ENCODE data around the gene MIAT.
"Not testable (repeated sequence)": the region's sequence is repeated elsewhere in the genome, so short reads cannot be mapped to it uniquely, and the experiment has no call there.

Gene MIAT

DNA sequence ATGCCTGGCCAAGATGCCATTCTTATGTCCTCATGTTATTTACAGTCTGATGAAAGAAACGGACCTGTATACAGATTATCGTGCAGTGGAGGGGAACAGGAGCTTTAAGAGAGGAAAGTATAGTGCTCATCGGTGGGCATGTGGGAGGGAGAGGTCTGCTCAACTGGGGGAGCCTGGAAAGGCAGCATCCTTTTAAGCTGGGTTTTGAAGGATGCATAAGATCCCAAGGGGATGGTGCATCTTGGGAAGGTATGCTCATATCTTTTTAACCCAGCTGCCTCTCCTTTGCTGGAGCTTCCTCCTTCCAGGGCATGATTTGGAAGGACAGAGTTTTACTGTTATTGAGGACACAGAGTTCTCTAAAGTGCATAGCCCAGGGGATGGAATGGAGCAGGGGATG lies 34.8 kb downstream of the MIAT start:
- Mint-ChIP-seq H3K27me3 (no peaks in the 10 kb centered on the region), H3K9me3 (no peaks in the 10 kb centered on the region), H3K27ac (ENCODE audit: low read depth) (no peak overlapping the region), H3K4me1 (peaks cover 75% of the 10 kb centered on the region), H3K4me3 (no peak overlapping the region), H3K36me3 (ENCODE audit: insufficient read depth) (peaks cover 18% of the 10 kb centered on the region)
- ATAC-seq (replicated peaks; ENCODE audit: extremely low read depth, poor library complexity, severe bottlenecking) (no peak), DNase-seq (ENCODE audit: low spot score in 2 of 2) (no peak)

DNA sequence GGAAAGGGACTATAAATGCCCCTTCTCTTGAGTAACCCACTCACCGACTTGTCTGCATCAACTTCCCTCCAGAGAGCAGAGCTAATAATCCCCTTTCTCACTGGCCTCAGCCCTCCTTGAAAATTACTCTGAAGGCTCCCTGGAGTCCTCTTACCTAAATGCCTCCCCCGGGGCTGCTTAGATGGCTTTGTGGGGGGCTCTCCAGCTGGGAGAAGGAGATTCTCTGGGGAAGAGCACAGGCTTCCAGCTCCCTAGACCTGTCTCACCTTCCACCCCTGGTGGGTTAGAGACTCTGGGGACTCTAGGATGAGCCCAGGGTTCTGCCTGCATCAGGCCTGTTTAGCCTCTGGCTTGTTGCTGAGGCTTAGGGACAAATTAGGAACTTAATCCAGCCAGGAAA lies 39.8 kb downstream of the MIAT start:
- no peak overlapping the region for H3K4me3 Mint-ChIP-seq
- peaks cover 5% of the 10 kb centered on the region for H3K9me3 Mint-ChIP-seq
- peaks cover 65% of the 10 kb centered on the region for H3K4me1 Mint-ChIP-seq
- ATAC-seq (replicated peaks; ENCODE audit: extremely low read depth, poor library complexity, severe bottlenecking), result no peak
- H3K27ac Mint-ChIP-seq (ENCODE audit: low read depth), result no peak overlapping the region
- H3K36me3 Mint-ChIP-seq (ENCODE audit: insufficient read depth), result peaks cover 26% of the 10 kb centered on the region
- no peak for DNase-seq (ENCODE audit: low spot score in 2 of 2)
- H3K27me3 Mint-ChIP-seq, result no peaks in the 10 kb centered on the region

DNA sequence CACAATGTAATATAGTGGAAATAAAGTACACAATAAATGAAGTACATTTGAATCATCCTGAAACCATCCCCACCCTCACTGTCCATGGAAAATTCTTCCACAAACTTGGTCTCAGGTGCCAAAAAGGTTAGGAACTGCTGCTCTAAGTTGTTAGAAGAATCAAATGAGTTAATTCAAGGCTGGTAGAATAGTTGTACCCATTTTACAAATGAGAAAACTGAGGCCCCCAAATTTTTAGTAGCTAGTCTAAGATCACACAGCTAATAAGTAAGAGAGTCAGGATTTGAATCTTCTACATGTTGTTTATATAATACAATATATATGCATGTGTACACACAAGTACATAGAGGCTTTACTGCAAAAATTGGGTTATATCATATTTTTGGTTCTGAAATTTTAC lies 43.1 kb downstream of the MIAT start:
- Mint-ChIP-seq H3K27me3 (no peaks in the 10 kb centered on the region), H3K36me3 (ENCODE audit: insufficient read depth) (peaks cover 24% of the 10 kb centered on the region), H3K9me3 (peaks cover 5% of the 10 kb centered on the region), H3K4me3 (no peak overlapping the region), H3K27ac (ENCODE audit: low read depth) (no peak overlapping the region), H3K4me1 (peaks cover 56% of the 10 kb centered on the region)
- DNase-seq (ENCODE audit: low spot score in 2 of 2), result no peak
- ATAC-seq (replicated peaks; ENCODE audit: extremely low read depth, poor library complexity, severe bottlenecking), result no peak

DNA sequence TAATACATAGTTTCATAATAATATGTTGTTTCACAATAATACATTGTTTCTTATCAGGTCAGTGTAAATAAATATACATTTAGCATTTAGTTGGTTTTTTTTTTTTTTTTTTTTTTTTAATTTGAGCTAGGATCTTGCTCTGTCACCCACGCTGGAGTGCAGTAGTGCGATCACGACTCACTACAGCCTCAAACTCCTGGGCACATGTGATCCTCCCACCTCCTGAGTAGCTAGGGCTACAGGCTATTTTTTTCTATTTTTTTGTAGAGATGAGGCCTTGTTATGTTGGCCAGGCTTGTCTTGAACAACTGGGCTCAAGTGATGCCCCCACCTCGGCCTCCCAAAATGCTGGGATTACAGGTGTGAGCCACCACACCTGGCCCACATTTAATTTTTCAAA lies 43.5 kb downstream of the MIAT start:
- no peak for ATAC-seq (replicated peaks; ENCODE audit: extremely low read depth, poor library complexity, severe bottlenecking)
- Mint-ChIP-seq H3K9me3 (peaks cover 5% of the 10 kb centered on the region), H3K27me3 (no peaks in the 10 kb centered on the region), H3K27ac (ENCODE audit: low read depth) (no peak overlapping the region), H3K4me3 (no peak overlapping the region), H3K36me3 (ENCODE audit: insufficient read depth) (peaks cover 28% of the 10 kb centered on the region), H3K4me1 (peaks cover 56% of the 10 kb centered on the region)
- DNase-seq (ENCODE audit: low spot score in 2 of 2), result no peak

DNA sequence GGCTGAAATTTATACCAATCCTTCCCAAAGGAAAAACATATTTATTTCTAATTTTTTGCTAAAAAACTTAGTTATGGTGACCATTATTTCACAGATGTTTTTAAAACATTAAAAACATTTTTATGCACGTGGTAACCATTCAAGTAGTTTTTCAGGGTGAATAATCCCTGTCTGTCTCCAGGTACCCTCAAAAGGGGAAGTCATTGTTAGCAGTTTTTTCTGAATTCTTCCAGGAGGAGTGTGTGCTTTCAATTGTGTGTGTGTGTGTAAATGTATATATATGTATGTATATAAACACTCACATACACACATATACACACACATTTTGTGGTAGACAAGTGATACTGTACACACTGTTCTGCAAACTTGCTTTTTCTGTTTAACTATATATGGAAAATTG lies 43.9 kb downstream of the MIAT start:
- Mint-ChIP-seq H3K4me3 (no peak overlapping the region), H3K9me3 (peaks cover 5% of the 10 kb centered on the region), H3K27ac (ENCODE audit: low read depth) (no peak overlapping the region), H3K36me3 (ENCODE audit: insufficient read depth) (peaks cover 27% of the 10 kb centered on the region), H3K27me3 (no peaks in the 10 kb centered on the region), H3K4me1 (peaks cover 54% of the 10 kb centered on the region)
- DNase-seq (ENCODE audit: low spot score in 2 of 2), result no peak
- ATAC-seq (replicated peaks; ENCODE audit: extremely low read depth, poor library complexity, severe bottlenecking), result no peak

DNA sequence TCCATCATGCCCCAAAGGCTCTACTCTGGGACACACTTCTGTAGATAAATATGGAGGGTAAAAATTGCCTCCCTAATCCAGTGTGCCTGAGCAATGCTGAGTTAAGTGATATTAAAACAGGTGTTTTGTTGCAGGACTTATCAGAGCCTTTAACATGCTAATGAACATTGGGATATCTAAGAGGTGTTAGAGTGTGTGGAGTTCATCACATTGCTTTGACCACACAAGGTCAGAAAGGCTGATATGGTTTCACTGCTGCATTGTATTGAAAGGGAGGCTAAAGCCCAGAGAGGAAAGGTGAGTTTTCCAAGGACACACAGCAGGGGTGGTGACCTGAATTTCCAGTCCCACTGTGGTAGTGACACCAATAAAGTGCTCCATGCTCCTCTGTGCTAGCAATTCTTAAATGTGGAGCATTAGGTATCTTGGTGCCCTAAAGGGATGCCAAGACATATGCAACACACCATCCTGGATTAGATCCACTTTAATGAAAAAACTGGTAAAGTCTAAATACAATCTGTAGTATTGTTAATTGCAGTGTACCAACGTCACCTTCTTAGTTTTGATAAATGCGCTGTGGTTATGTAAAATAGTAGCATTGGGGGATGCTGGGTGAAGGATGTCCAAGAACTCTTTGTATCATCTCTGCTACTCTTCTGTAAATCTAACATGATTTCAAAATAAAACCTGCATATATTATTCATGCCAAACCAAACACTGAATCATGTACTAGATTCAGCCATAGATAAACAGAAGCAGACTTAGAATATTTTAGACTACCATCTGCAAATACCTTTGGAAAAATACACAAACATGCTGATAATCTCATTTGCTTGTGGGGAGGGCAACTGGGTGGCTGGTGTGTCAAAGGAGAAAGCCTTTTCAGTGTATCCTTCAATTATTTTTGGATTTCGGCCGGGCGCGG lies 45.8 kb downstream of the MIAT start:
- H3K9me3 Mint-ChIP-seq, result peaks cover 9% of the 10 kb centered on the region
- peaks cover 21% of the 10 kb centered on the region for H3K36me3 Mint-ChIP-seq (ENCODE audit: insufficient read depth)
- peaks cover 40% of the 10 kb centered on the region for H3K4me1 Mint-ChIP-seq
- H3K27me3 Mint-ChIP-seq, result no peaks in the 10 kb centered on the region
- H3K4me3 Mint-ChIP-seq, result no peak overlapping the region
- ATAC-seq (replicated peaks; ENCODE audit: extremely low read depth, poor library complexity, severe bottlenecking), result no peak
- no peak for DNase-seq (ENCODE audit: low spot score in 2 of 2)
- H3K27ac Mint-ChIP-seq (ENCODE audit: low read depth), result no peak overlapping the region

DNA sequence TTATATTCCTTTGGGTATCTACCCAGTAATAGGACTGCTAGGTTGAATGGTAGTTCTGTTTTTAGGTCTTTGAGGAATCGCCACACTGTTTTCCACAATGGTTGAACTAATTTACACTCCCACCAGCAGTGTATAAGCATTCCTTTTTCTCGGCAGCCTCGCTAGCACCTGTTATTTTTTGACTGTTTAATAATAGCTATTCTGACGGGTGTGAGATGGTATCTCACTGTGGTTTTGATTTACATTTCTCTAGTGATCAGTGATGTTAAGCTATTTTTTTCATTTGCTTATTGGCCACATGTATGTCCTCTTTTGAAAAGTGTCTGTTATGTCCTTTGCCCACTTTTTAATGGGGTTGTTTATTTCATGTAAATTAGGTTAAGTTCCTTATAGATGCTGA lies 48.0 kb downstream of the MIAT start:
- H3K4me3 Mint-ChIP-seq; DNase-seq (ENCODE audit: low spot score in 2 of 2); H3K27ac Mint-ChIP-seq (ENCODE audit: low read depth); H3K9me3 Mint-ChIP-seq; ATAC-seq (replicated peaks; ENCODE audit: extremely low read depth, poor library complexity, severe bottlenecking); H3K27me3 Mint-ChIP-seq: not testable (repeated sequence)
- H3K4me1 Mint-ChIP-seq, result peaks cover 25% of the 10 kb centered on the region
- H3K36me3 Mint-ChIP-seq (ENCODE audit: insufficient read depth), result peaks cover 13% of the 10 kb centered on the region

DNA sequence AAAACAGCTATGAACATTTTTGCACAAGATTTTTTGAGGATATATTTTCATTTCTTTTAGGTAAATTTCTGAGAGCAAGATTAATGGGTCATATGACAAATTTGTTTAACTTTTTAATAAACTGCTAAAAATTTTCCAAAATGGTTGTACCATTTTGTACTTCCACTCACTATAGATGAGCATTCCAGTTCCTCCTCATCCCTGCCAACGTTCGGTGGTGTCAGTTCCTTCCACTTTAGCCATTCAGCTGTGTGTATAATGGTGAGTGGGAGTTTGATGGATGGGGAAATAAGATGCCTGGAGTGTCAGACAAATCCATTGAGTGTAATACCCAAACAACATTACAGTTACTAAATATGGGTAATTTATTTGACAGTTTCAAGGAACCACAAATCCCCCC lies 49.7 kb downstream of the MIAT start:
- no peak for ATAC-seq (replicated peaks; ENCODE audit: extremely low read depth, poor library complexity, severe bottlenecking)
- no peaks in the 10 kb centered on the region for H3K27me3 Mint-ChIP-seq

DNA sequence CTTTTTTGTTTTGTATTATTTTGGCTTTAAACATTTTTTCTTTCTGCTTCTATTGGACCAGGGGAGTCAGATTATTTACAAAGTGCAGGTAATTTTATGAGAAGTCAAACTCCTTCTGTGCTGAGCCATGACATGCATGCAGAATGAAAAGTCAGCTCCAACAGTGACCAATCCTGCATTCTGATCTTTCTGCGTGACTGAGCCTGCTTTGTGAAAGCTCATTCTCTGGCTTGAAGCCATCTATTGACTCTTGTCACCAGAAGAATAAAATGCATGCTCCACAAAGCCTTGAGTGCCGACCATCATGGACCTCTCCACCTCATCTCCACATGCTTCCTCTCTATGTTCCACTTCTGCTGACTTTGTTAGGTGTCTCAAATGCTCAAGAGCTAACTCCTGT lies 50.2 kb downstream of the MIAT start:
- ATAC-seq (replicated peaks; ENCODE audit: extremely low read depth, poor library complexity, severe bottlenecking) (no peak), DNase-seq (ENCODE audit: low spot score in 2 of 2) (no peak)
- H3K27me3 Mint-ChIP-seq, result no peaks in the 10 kb centered on the region
- H3K4me3 Mint-ChIP-seq, result no peak overlapping the region
- peaks cover 14% of the 10 kb centered on the region for H3K36me3 Mint-ChIP-seq (ENCODE audit: insufficient read depth)
- H3K9me3 Mint-ChIP-seq, result peaks cover 5% of the 10 kb centered on the region
- H3K27ac Mint-ChIP-seq (ENCODE audit: low read depth), result peak overlapping the region; percentile 38
- H3K4me1 Mint-ChIP-seq, result peaks cover 39% of the 10 kb centered on the region

More for the DNA sequence above, 49.7 kb downstream of the MIAT start:
- H3K27ac Mint-ChIP-seq (ENCODE audit: low read depth), result no peak overlapping the region
- H3K4me3 Mint-ChIP-seq, result no peak overlapping the region
- peaks cover 5% of the 10 kb centered on the region for H3K9me3 Mint-ChIP-seq
- DNase-seq (ENCODE audit: low spot score in 2 of 2), result no peak
- H3K4me1 Mint-ChIP-seq, result peaks cover 42% of the 10 kb centered on the region
- peaks cover 14% of the 10 kb centered on the region for H3K36me3 Mint-ChIP-seq (ENCODE audit: insufficient read depth)

DNA sequence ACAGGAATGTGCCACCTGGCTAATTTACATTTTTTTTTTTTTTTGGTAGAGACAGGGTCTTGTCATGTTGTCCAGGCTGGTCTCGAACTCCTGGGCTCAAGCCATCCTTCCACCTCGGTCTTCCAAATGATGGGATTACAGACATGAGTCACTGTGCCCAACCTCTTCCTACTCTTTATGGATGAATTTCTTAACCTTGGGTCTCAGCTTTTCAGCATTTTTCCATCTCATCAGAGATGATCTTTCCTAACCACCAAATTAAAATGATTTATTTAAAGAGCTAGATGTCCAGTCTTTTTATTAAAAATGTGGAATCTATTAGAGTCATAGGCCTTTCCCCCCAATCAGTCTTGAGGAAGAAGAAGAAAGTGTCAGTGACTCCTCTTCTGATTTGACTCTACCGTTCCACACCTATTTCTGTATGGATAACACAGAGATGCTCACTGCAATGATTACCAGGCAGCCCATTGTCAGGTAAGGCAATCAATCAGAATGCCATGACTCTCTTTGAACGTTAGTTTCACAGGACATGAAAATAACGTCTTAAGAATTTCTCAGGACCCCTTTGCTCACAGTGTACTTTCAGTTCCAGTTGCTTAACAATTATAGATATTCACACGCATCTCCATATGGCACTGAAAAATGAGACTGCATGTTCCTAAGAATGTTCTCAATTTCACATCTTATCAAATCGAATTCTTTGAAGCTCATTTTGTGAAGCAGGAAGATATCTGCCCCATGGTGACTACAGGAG lies 51.0 kb downstream of the MIAT start:
- ATAC-seq (replicated peaks; ENCODE audit: extremely low read depth, poor library complexity, severe bottlenecking), result no peak

DNA sequence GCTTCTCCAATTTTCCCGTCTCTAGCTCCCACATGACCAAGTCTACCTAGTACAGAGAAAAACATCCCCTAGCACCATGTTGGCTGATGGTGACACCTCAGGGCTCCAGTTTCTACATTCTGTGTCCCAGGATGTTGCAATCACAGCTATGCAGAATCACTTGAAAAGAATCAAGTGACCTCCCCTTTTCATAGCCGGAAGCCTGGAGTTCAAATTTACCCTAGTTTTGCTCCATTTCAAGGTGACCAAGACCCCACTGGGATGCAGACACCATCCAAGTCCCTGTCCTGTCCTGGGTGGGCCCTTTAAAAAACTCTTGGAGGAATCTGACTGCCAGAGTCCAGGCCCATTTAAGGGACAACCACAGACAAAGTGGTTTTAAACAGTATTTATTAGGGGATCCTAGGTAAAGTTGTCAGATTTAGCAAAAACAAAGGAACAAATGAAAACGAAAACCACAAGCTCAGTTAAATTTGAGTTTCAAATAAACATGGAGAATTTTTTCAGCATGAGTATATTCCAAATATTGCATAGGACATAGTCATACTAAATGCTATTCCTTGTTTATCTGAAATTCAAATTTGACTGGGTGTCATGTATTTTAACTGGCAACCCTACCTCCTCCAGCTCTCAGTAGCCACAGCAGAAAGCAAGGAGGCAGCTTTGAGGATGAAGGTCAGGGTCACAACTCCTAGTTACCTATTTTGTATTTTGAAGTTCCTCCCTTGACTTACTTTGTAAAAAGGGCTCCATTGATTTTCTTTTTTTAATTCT lies 52.4 kb downstream of the MIAT start:
- Mint-ChIP-seq H3K27ac (ENCODE audit: low read depth) (no peak overlapping the region), H3K36me3 (ENCODE audit: insufficient read depth) (peaks cover 13% of the 10 kb centered on the region), H3K27me3 (no peaks in the 10 kb centered on the region), H3K9me3 (peaks cover 5% of the 10 kb centered on the region), H3K4me3 (no peak overlapping the region), H3K4me1 (peaks cover 47% of the 10 kb centered on the region)
- DNase-seq (ENCODE audit: low spot score in 2 of 2) (no peak), ATAC-seq (replicated peaks; ENCODE audit: extremely low read depth, poor library complexity, severe bottlenecking) (no peak)

More for the DNA sequence above, 51.0 kb downstream of the MIAT start:
- H3K36me3 Mint-ChIP-seq (ENCODE audit: insufficient read depth), result peaks cover 14% of the 10 kb centered on the region
- H3K4me1 Mint-ChIP-seq, result peaks cover 37% of the 10 kb centered on the region
- H3K27ac Mint-ChIP-seq (ENCODE audit: low read depth), result peak overlapping the region; percentile 38
- H3K4me3 Mint-ChIP-seq, result no peak overlapping the region
- H3K9me3 Mint-ChIP-seq, result peaks cover 5% of the 10 kb centered on the region
- no peaks in the 10 kb centered on the region for H3K27me3 Mint-ChIP-seq
- no peak for DNase-seq (ENCODE audit: low spot score in 2 of 2)

DNA sequence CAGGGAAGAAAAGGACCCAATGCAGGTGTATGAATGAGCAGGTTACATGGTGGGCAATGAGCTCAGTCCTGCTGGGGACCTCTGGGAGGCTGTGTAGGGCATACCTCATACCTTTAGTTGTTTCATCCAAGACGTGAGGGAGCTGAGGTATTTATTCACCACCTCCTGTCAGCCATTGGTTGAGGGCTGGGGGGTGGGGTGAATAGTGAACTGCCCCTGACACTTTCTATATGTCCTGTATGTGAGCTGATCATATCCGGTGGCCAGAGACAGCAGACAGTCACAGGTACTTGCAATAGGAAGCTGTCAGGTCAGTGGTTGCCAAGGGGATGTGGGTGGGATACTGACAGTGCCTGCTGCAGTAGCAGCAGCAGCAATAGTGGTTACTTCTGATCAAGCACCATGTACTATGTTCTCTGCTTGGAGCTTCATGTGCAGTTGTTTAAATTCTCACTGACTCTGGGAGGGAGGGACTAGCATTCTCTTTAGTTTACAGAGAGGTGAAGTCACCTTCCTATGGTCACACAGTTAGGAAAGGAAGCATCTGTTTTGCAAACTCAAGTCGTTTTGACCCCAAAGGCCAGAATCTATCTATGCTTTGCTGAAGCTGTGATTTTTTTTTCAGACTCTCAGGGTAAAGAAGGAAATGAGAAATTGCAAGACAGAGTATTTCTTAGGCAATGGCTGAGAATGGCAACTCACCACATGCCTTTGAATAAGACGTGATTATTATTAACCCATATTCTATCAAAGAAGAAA lies 54.0 kb downstream of the MIAT start:
- H3K27ac Mint-ChIP-seq (ENCODE audit: low read depth), result peak overlapping the region; percentile 30
- peaks cover 43% of the 10 kb centered on the region for H3K4me1 Mint-ChIP-seq
- H3K27me3 Mint-ChIP-seq, result no peaks in the 10 kb centered on the region
- peaks cover 10% of the 10 kb centered on the region for H3K36me3 Mint-ChIP-seq (ENCODE audit: insufficient read depth)
- peak in 1 of 2 donors; percentile 10 for DNase-seq (ENCODE audit: low spot score in 2 of 2)
- no peak overlapping the region for H3K4me3 Mint-ChIP-seq
- H3K9me3 Mint-ChIP-seq, result peaks cover 5% of the 10 kb centered on the region
- peak; percentile 75 for ATAC-seq (replicated peaks; ENCODE audit: extremely low read depth, poor library complexity, severe bottlenecking)
